Testis (tissue), 3 donors: ENCODE data around the gene HELZ. TPM values are rescaled to one million over a fixed set of nuclear protein-coding genes. Genes with fewer than 3 reads are reported as not detected.

Experiments used
- DNase-seq: peaks from one replicate; pipeline ENCODE4 v3.0.0-alpha.2; 2019
- H3K27ac ChIP-seq, 2 donors: fragments of 200-600 bp; sonication (generic); one replicate each; pipeline ENCODE4 v1.5.1; 2019
- H3K27me3 ChIP-seq: fragments of 200-600 bp; sonication (generic); one replicate; pipeline ENCODE4 v1.5.1; 2019
- H3K36me3 ChIP-seq: fragments of 200-600 bp; sonication (generic); one replicate; pipeline ENCODE4 v1.5.1; 2017; ENCODE audit warnings: low read depth; ENCODE audit errors: missing control alignments
- H3K4me1 ChIP-seq: fragments of 200-600 bp; sonication (generic); one replicate; pipeline ENCODE4 v1.5.1; 2019
- H3K4me3 ChIP-seq, 2 donors: fragments of 200-600 bp; sonication (generic); one replicate each; pipeline ENCODE4 v1.5.1; 2017 to 2019
- H3K9me3 ChIP-seq: fragments of 200-600 bp; sonication (generic); one replicate; pipeline ENCODE4 v1.5.1; 2017
- POLR2A ChIP-seq: fragments of 450-650 bp; IDR thresholded peaks from one replicate; pipeline ENCODE4 v1.6.1; 2017; ENCODE audit warnings: antibody characterized with exemption, mild to moderate bottlenecking, moderate library complexity
- WGBS, 2 donors: methylation state at CpG; one replicate each; pipeline ENCODE4 v1.1.5; 2018; 5-methylcytosine and 5-hydroxymethylcytosine counted together
- intact Hi-C: fragments of 100-400 bp; cut with DNase I; formaldehyde crosslinking; loops from one replicate; pipeline ENCODE4 v1.15.1; 2023; ENCODE audit warnings: low total_unique reads
- polyA plus RNA-seq: library from polyadenylated mRNA; stranded (reverse); fragments of 350-450 nt; fragmentation: Illumina TruSeq; extraction: RNeasy Lipid Tissue Mini Kit (QIAGEN cat#74804); gene quantifications from one replicate; pipeline ENCODE4 v1.2.3, GENCODE V29; 2014; ENCODE audit warnings: low read depth, low replicate concordance; ENCODE audit not compliant: insufficient read depth
- total RNA-seq, 2 donors: library from RNA; depleted of rRNA; stranded (reverse); fragments of >200 nt; gene quantifications; one replicate each; pipeline ENCODE4 v1.2.3, GENCODE V29; 2016
- TF ChIP-seq, protein P1 (sequence below), 3 experiments: fragments of 450-650 bp in 2 of 3; fragments of 200-600 bp in 1 of 3; sonication (generic) in 1 of 3; IDR thresholded peaks; one replicate each; pipeline ENCODE4 v1.5.1; 2016 to 2019; ENCODE audit warnings: antibody characterized with exemption in 3 of 3, mild to moderate bottlenecking in 2 of 3, moderate library complexity in 1 of 3

Gene HELZ
- total and polyA plus RNA-seq, 3 donors from 2014 or later = 26.2 to 154 (median 142) TPM

DNA sequence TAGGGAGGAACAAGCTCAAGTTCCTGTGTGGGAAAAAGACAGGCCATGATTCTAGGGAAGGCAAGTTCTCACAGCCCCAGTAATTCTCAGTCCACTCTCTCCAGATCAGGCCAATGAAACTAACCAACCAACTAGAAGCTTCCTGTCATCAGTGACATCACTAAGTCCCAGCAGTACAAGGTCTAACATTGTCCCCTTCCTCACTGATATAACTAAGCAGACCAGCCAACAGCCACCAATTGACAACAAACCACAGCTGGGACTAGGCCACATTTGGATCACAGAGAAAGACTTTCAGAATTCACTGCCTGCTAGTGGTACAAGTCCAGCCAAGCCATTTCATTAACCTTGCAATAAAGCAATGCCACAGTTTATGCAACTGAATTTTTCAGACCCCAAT lies 106.6 kb downstream of the HELZ start:
- no peak for DNase-seq
- no peaks in the 10 kb centered on the region for H3K4me1 ChIP-seq
- H3K27ac ChIP-seq = no peak overlapping the region
- H3K9me3 ChIP-seq = no peaks in the 10 kb centered on the region
- H3K36me3 ChIP-seq = no peaks in the 10 kb centered on the region
- intact Hi-C loops = no loop called here
- no peaks in the 10 kb centered on the region for H3K27me3 ChIP-seq
- TF ChIP-seq, protein P1, sequence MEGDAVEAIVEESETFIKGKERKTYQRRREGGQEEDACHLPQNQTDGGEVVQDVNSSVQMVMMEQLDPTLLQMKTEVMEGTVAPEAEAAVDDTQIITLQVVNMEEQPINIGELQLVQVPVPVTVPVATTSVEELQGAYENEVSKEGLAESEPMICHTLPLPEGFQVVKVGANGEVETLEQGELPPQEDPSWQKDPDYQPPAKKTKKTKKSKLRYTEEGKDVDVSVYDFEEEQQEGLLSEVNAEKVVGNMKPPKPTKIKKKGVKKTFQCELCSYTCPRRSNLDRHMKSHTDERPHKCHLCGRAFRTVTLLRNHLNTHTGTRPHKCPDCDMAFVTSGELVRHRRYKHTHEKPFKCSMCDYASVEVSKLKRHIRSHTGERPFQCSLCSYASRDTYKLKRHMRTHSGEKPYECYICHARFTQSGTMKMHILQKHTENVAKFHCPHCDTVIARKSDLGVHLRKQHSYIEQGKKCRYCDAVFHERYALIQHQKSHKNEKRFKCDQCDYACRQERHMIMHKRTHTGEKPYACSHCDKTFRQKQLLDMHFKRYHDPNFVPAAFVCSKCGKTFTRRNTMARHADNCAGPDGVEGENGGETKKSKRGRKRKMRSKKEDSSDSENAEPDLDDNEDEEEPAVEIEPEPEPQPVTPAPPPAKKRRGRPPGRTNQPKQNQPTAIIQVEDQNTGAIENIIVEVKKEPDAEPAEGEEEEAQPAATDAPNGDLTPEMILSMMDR (IDR thresholded peaks at IDR 0.05) = no peak
- TF ChIP-seq POLR2A = no peak
- no peak overlapping the region for H3K4me3 ChIP-seq

DNA sequence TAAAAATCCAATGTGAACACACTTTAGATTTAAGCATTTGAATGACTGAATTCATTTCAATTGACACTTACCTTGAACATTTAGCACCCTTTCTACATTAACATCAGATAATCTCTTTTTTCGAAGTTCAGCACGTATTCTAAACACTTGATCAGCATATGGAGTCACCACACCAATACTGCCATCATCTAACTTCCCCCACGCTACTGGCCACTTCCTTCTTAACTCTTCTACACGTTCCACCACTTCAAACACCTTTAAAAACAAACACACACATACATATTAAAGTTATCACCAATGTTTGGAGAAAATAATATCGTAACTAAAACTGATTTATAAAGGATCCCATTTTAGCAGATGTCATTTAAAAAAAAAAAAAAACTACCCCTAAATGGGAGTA lies 107.1 kb downstream of the HELZ start:
- H3K4me1 ChIP-seq = no peaks in the 10 kb centered on the region
- no peaks in the 10 kb centered on the region for H3K9me3 ChIP-seq
- H3K27me3 ChIP-seq = no peaks in the 10 kb centered on the region
- H3K36me3 ChIP-seq = no peaks in the 10 kb centered on the region
- 89 to 92% methylated on average over 5 of the region's 5 CpGs for WGBS, 2 donors
- no peak for DNase-seq
- intact Hi-C loops = no loop called here
- TF ChIP-seq POLR2A = no peak
- TF ChIP-seq, protein P1 (IDR thresholded peaks at IDR 0.05) = no peak
- no peak overlapping the region for H3K4me3 ChIP-seq
- no peak overlapping the region for H3K27ac ChIP-seq

DNA sequence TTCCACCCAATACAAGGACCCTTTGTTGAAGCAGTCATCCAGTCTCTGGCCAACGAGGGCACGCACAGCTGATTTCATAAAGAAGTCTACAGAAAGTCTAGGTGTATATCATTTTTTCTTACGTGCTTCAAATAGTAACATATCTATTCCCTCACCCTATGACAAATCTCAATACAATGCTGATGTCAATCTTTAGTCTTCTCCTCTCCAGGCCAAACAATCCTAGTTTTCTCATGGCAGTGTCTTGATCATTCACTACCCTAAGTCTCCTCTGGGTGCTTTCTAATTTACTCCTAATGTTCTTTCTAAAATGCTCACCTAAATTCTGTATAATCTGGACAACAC lies 108.0 kb downstream of the HELZ start:
- Histone ChIP-seq H3K9me3 (no peaks in the 10 kb centered on the region), H3K4me3 (no peak overlapping the region), H3K27ac (no peak overlapping the region), H3K27me3 (no peaks in the 10 kb centered on the region), H3K4me1 (no peaks in the 10 kb centered on the region), H3K36me3 (no peaks in the 10 kb centered on the region)
- DNase-seq = no peak
- intact Hi-C loops = no loop called here
- WGBS, 2 donors = 95 to 96% methylated on average over 3 of the region's 3 CpGs
- TF ChIP-seq POLR2A = no peak
- TF ChIP-seq, protein P1 (IDR thresholded peaks at IDR 0.05) = no peak

DNA sequence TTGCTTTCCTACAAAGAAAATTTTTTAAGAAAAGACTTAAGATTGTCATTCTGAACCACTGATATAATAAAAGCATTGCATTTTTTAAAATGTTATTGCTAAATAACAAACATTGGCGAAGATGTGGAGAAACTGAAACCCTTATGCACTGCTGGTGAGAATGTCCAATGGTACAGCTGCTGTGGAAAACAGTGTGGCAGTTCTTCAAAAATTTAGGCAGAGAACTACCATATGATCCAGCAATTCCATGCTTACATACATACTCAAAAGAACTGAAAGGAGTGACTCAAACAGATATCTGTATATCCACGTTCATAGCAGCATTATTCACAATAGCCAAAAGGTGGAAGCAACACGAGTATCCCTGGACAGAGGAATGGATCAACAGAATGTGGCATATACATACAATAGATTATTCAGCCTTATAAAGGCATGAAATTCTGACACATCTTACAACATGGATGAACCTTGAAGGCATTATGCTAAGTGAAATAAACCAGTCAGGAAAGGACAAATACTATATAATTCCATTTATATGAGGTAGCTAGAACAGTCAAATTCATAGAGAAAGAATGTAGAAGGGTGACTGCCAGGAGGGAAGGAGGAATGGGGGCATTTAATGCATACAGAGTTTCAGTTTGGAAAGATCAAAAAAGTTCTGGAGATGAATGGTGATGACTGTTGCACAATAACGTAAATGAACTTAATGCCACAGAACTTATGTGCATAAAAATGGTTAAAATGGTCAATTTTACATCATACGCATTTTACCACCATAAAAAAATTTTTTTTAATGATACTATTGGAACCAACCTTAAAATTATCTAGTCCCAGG lies 108.6 kb downstream of the HELZ start:
- Histone ChIP-seq H3K27me3 (no peaks in the 10 kb centered on the region), H3K36me3 (no peaks in the 10 kb centered on the region), H3K9me3 (no peaks in the 10 kb centered on the region), H3K4me3 (no peak overlapping the region), H3K27ac (no peak overlapping the region), H3K4me1 (no peaks in the 10 kb centered on the region)
- DNase-seq = no peak
- WGBS, 2 donors = 89 to 96% methylated on average over 5 of the region's 5 CpGs
- TF ChIP-seq POLR2A = no peak
- TF ChIP-seq, protein P1 (IDR thresholded peaks at IDR 0.05) = no peak
- intact Hi-C loops = no loop called here

DNA sequence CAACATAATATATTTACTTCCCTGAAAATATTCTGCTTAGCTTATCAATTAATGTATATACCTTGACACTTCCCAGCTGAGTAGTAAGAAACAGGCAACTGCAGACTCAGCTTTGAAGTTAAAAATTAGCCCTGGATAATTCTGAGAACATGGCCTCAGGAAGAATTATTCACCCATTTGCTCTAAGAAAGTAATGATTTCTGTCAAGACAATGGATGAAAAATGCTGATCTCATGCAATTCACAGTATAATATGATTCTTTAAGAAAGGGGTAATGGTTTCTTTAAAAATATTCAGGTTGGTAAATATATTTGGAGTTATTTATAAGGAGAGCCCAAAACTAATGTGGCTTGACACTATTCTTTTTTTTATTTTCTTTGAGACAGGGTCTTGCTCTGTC lies 111.8 kb downstream of the HELZ start:
- no peak for TF ChIP-seq POLR2A
- TF ChIP-seq, protein P1 (IDR thresholded peaks at IDR 0.05) = no peak
- no peak for DNase-seq
- intact Hi-C loops = no loop called here
- no peaks in the 10 kb centered on the region for H3K27me3 ChIP-seq
- H3K9me3 ChIP-seq = no peaks in the 10 kb centered on the region
- H3K36me3 ChIP-seq = no peaks in the 10 kb centered on the region
- H3K4me3 ChIP-seq = no peak overlapping the region
- no peaks in the 10 kb centered on the region for H3K4me1 ChIP-seq
- H3K27ac ChIP-seq = no peak overlapping the region
